NCI-H2081 treated with DMSO at 0.1 percent for 48 hours (cell line): ENCODE data around the gene SLC7A7.
"Not testable (repeated sequence)": the region's sequence is repeated elsewhere in the genome, so short reads cannot be mapped to it uniquely, and the experiment has no call there.

ENCODE experiments used
- DNase-seq: peaks from one replicate; lab custom pipeline; 2025; lab: John Stamatoyannopoulos, UW

The SLC7A7 gene

GRCh38 chr14:22814941-22815713 lies at the start of gene SLC7A7:
TSS of gene SLC7A7 (minus strand) at chr14:22815435. CDS start at chr14:22813398, 2,037 bp downstream.
- no peak for DNase-seq

GRCh38 chr14:22864979-22865378 lies 49.7 kb upstream of the SLC7A7 start:
- no peak for DNase-seq

DNA sequence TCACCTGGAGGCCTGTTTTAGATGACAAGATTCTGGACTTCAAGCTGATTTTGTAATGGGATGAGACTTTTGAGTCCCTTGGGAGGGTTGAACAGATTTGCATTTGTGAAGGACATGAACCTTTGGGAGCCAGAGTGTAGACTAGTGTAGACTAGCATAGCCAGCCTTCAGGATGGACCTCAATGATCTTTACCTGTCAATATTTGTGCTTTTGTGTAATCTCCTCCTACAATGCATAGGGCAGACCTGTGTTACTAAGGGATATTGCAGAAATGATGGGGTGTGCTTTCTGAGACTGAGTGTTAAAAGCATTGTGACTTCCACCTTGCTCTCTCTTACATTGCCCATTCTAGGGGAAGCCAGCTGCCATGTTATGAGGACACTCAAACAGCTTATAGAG lies 46.4 kb upstream of the SLC7A7 start:
- DNase-seq, result no peak

DNA sequence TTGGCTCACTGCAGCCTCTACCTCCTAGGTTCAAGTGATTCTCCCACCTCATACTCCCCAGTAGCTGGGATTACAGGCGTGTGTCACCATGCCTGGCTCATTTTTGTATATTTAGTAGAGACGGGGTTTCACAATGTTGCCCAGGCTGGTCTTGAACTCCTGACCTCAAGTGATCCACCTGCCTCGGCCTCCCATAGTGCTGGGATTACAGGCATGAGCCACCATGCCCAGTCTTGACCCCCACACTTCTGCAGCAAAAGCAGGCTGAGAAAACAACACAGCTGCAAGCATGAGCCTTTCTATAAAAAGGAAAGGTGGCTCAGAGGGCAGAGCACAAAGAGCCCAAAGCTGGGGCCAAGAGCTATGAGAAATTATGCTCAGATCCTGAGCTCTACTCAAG lies 45.1 kb upstream of the SLC7A7 start:
- not testable (repeated sequence) for DNase-seq

GRCh38 chr14:22856428-22856827 lies 41.2 kb upstream of the SLC7A7 start:
- DNase-seq, result no peak

DNA sequence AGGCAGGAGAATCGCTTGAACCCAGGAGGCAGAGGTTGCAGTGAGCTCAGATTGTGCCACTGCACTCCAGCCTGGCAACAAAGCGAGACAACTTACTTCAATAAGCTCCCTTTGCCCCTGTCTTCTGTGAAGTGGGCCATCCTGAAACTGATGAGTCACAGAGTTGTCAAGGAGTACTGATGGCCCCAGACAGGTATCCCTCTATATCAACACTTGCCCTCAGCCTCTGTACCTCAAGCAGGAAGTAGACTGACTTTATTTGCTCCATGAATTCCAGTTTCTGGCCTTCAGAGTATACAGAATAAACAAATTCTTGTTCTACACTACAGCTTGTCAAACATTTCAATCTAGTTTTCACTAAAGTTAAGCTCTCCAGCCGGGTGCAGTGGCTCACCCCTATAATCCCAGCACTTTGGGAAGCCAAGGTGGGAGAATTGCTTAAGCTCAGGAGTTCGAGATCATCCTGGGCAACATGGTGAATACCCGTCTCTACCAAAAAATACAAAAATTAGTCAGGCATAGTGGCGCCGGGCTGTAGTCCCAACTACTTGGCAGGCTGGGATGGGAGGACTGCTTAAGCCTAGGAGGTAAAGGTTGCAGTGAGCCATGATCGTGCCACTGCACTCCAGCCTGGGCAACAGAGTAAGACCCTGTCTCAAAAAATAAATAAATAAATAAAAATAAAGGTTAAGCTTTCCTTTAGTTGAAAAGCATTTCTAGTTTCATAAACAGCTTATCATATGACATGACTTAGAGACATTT lies 39.9 kb upstream of the SLC7A7 start:
- DNase-seq, result no peak

DNA sequence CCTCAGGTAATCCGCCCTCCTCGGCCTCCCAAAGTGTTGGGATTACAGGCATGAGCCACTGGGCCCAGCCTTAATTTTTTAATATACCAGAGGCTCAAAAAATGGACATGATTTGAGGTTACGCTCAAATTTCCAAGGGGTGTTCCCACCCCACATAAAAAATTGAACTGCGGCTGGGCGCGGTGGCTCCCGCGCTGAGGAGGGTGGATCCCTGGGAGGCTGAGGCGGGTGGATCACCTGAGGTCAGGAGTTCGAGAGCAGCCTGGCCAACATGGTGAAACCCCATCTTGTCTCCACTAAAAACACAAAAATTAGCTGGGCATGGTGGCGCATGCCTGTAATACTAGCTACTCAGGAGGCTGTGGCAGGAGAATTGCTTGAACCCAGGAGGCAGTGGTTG lies 39.1 kb upstream of the SLC7A7 start:
- not testable (repeated sequence) for DNase-seq

- no peak for DNase-seq
Measured at GRCh38 chr14:22852940-22853767, 37.9 kb upstream of the SLC7A7 start.

DNA sequence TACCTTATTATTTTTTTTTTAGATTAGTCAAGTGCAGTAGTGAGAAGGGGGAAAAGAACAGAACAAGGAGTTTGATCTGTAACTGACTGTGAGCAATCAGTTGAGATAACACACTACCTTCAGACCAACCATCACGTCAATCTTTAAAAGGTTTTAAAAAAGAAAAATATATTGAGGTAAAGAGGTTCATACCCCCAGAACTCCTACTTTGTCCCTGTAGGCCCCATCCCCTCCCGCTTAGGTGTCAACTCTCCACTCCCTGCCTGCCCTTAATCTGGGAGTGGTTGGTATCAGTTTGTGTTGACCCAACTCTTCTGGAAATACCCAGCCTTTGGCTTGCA lies 37.3 kb upstream of the SLC7A7 start:
- DNase-seq, result no peak

DNA sequence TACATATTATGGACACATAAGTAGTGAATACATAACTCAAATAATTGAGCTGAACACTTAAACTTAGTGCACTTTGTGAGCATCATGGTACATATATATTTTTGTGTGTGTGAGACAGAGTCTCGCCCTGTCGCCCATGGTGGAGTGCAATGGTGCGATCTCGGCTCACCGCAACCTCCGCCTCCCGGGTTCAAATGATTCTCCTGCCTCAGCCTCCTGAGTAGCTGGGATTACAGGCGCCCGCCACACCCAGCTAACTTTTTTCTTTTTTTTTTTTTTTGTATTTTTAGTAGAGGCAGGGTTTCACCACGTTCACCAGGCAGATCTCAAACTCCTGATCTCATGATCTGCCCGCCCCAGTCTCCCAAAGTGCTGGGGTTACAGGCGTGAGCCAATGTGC lies 36.9 kb upstream of the SLC7A7 start:
- DNase-seq, result not testable (repeated sequence)

GRCh38 chr14:22850944-22851764 lies 35.9 kb upstream of the SLC7A7 start:
- no peak for DNase-seq

GRCh38 chr14:22849212-22849819 lies 34.1 kb upstream of the SLC7A7 start:
- no peak for DNase-seq

DNA sequence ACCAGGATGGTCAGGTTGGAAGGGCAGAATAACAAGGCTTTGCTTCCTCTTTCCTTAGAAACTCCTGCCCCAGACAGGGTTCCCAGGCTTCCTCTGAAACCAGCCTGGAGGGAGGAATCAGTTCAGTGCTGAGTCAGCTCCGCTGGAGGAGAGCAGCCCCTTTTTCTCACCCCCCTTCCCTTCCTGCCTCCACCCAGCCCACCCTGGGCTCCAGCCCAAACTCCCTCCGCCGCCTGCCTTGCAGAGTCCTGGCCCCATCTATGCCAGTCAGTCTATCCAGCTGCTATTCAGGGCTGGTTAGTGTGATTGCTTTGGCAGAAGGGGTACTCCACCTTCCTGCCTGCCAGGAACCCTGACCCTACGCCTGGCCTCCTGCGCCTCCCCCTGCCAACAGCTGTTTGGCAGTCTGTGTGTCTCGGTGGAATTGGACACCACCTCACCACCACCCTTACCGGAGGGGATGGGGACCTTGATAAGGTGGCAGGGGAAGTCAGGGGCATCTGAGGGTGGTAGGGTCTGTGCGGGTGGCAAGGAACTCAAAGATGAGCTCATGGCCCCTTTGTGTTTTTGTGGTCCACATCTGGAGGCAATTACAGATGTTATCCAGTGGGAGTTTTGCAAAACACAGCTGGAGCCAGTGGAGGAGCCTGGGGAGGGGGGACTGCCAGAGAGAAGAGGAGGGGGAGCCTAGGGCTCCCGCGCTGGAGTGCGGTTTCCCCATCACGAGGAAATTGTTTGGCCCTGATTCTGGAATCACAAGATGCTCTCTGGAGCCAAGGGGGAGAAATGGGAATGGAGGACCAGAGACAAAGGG lies 33.3 kb upstream of the SLC7A7 start:
- no peak for DNase-seq

GRCh38 chr14:22847661-22848341 lies 32.6 kb upstream of the SLC7A7 start:
- DNase-seq, result no peak

GRCh38 chr14:22846811-22847307 lies 31.6 kb upstream of the SLC7A7 start:
- no peak for DNase-seq

- DNase-seq, result no peak
Measured at GRCh38 chr14:22845821-22846625, 30.8 kb upstream of the SLC7A7 start.

- no peak for DNase-seq
Measured at GRCh38 chr14:22845103-22845394, 29.8 kb upstream of the SLC7A7 start.

- DNase-seq, result no peak
Measured at GRCh38 chr14:22844221-22845102, 29.2 kb upstream of the SLC7A7 start.
